Ishikawa (cell line): ENCODE measurements around the gene PRKCD.

Experiments
- CEBPB ChIP-seq: IDR thresholded peaks from 2 replicates; pipeline ENCODE4 v1.6.1; 2012
- CREB1 ChIP-seq: IDR thresholded peaks from 2 replicates; pipeline ENCODE4 v1.6.1; 2012; ENCODE audit warnings: low read depth
- EGR1 ChIP-seq: IDR thresholded peaks from 2 replicates; pipeline ENCODE4 v1.6.1; 2012
- EP300 ChIP-seq: IDR thresholded peaks from 2 replicates; pipeline ENCODE4 v1.6.1; 2012; ENCODE audit warnings: borderline replicate concordance
- MAX ChIP-seq: IDR thresholded peaks from 2 replicates; pipeline ENCODE4 v1.6.1; 2012
- NFIC ChIP-seq: IDR thresholded peaks from 2 replicates; pipeline ENCODE4 v1.6.1; 2012
- RAD21 ChIP-seq: IDR thresholded peaks from 2 replicates; pipeline ENCODE4 v1.6.1; 2012; ENCODE audit warnings: low read depth
- TAF1 ChIP-seq: IDR thresholded peaks from 2 replicates; pipeline ENCODE4 v1.6.1; 2012; ENCODE audit warnings: low read depth, mild to moderate bottlenecking
- TCF12 ChIP-seq: IDR thresholded peaks from 2 replicates; pipeline ENCODE4 v1.6.1; 2012; ENCODE audit warnings: low read depth
- TEAD4 ChIP-seq: IDR thresholded peaks from 2 replicates; pipeline ENCODE4 v1.6.1; 2012
- USF1 ChIP-seq: IDR thresholded peaks from 2 replicates; pipeline ENCODE4 v1.6.1; 2012
- YY1 ChIP-seq: IDR thresholded peaks from 2 replicates; pipeline ENCODE4 v1.6.1; 2012; ENCODE audit warnings: low read depth
- TF ChIP-seq, protein P1 (sequence below): IDR thresholded peaks from 2 replicates; pipeline ENCODE4 v1.6.1; 2012; ENCODE audit warnings: low read depth, mild to moderate bottlenecking

GRCh38 chr3:53142986-53143385, 18.0 kb upstream of the PRKCD start:
- no peak for TF ChIP-seq TEAD4
- no peak for TF ChIP-seq EGR1
- TF ChIP-seq MAX = no peak
- TF ChIP-seq, protein P1, sequence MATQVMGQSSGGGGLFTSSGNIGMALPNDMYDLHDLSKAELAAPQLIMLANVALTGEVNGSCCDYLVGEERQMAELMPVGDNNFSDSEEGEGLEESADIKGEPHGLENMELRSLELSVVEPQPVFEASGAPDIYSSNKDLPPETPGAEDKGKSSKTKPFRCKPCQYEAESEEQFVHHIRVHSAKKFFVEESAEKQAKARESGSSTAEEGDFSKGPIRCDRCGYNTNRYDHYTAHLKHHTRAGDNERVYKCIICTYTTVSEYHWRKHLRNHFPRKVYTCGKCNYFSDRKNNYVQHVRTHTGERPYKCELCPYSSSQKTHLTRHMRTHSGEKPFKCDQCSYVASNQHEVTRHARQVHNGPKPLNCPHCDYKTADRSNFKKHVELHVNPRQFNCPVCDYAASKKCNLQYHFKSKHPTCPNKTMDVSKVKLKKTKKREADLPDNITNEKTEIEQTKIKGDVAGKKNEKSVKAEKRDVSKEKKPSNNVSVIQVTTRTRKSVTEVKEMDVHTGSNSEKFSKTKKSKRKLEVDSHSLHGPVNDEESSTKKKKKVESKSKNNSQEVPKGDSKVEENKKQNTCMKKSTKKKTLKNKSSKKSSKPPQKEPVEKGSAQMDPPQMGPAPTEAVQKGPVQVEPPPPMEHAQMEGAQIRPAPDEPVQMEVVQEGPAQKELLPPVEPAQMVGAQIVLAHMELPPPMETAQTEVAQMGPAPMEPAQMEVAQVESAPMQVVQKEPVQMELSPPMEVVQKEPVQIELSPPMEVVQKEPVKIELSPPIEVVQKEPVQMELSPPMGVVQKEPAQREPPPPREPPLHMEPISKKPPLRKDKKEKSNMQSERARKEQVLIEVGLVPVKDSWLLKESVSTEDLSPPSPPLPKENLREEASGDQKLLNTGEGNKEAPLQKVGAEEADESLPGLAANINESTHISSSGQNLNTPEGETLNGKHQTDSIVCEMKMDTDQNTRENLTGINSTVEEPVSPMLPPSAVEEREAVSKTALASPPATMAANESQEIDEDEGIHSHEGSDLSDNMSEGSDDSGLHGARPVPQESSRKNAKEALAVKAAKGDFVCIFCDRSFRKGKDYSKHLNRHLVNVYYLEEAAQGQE = no peak
- no peak for TF ChIP-seq CREB1
- TF ChIP-seq USF1 = no peak
- no peak for TF ChIP-seq TAF1
- no peak for TF ChIP-seq EP300
- TF ChIP-seq NFIC = no peak
- TF ChIP-seq CEBPB = no peak
- no peak for TF ChIP-seq RAD21
- TF ChIP-seq YY1 = no peak
- no peak for TF ChIP-seq TCF12
